GM23338 (cell line): Measurements from ENCODE around the gene MUCL3. TPM values are rescaled to one million over a fixed set of nuclear protein-coding genes. Genes with fewer than 3 reads are reported as not detected.

ENCODE experiments used
- ATAC-seq: fragments of 200-7000 bp; cut with Tn5 transposase; 3 replicates; pipeline ENCODE4 v1.9.1; 2020
- DNase-seq: peaks from one replicate; pipeline ENCODE4 v3.0.0-alpha.2; 2015; ENCODE audit warnings: low spot score
- H2AFZ ChIP-seq: fragments of 200-600 bp; sonication (generic); 2 replicates; pipeline ENCODE4 v1.8.0; 2016; ENCODE audit warnings: antibody characterized with exemption, mild to moderate bottlenecking, moderate library complexity
- H3F3A ChIP-seq: fragments of 200-600 bp; sonication (generic); replicated peaks from 2 replicates; pipeline ENCODE4 v1.8.0; 2017; ENCODE audit warnings: antibody characterized with exemption, mixed run types, low read depth
- H3K27ac ChIP-seq: fragments of 200-600 bp; sonication (generic); 2 replicates; pipeline ENCODE4 v1.6.1; 2016; ENCODE audit warnings: low read depth
- H3K27me3 ChIP-seq: fragments of 200-600 bp; sonication (generic); 2 replicates; pipeline ENCODE4 v1.8.0; 2016; ENCODE audit warnings: mild to moderate bottlenecking, mixed run types, moderate library complexity; ENCODE audit not compliant: insufficient read depth
- H3K36me3 ChIP-seq: fragments of 200-600 bp; sonication (generic); 2 replicates; pipeline ENCODE4 v1.8.0; 2016; ENCODE audit warnings: mild to moderate bottlenecking; ENCODE audit not compliant: insufficient read depth
- H3K4me1 ChIP-seq: fragments of 200-600 bp; sonication (generic); 2 replicates; pipeline ENCODE4 v1.8.0; 2016; ENCODE audit warnings: mild to moderate bottlenecking, moderate library complexity; ENCODE audit not compliant: insufficient read depth
- H3K4me2 ChIP-seq: fragments of 200-600 bp; sonication (generic); 2 replicates; pipeline ENCODE4 v1.7.1; 2017; ENCODE audit warnings: mixed run types
- H3K4me3 ChIP-seq: fragments of 200-600 bp; sonication (generic); 2 replicates; pipeline ENCODE4 v1.6.1; 2016; ENCODE audit warnings: mixed run types
- H3K79me2 ChIP-seq: fragments of 200-600 bp; sonication (generic); replicated peaks from 2 replicates; pipeline ENCODE4 v1.8.0; 2017; ENCODE audit warnings: mild to moderate bottlenecking; ENCODE audit not compliant: insufficient read depth
- H3K9me2 ChIP-seq: fragments of 200-600 bp; sonication (generic); 2 replicates; pipeline ENCODE4 v1.8.0; 2017; ENCODE audit not compliant: insufficient read depth
- H4K20me1 ChIP-seq: fragments of 200-600 bp; sonication (generic); replicated peaks from 2 replicates; pipeline ENCODE4 v1.8.0; 2017; ENCODE audit warnings: mild to moderate bottlenecking; ENCODE audit not compliant: insufficient read depth
- H3K27ac Mint-ChIP-seq: 2 replicates; pipeline ENCODE4 v1.8.0; 2020; ENCODE audit warnings: inconsistent platforms, mild to moderate bottlenecking, moderate library complexity, mixed read lengths
- H3K27me3 Mint-ChIP-seq: 3 replicates; pipeline ENCODE4 v1.8.0; 2022; ENCODE audit warnings: low read depth, mild to moderate bottlenecking, moderate library complexity, mixed read lengths, inconsistent platforms; ENCODE audit not compliant: insufficient read depth, poor library complexity
- H3K36me3 Mint-ChIP-seq: 3 replicates; pipeline ENCODE4 v1.8.0; 2021; ENCODE audit warnings: low read depth, mild to moderate bottlenecking, inconsistent platforms, moderate library complexity, mixed read lengths
- H3K4me1 Mint-ChIP-seq: 3 replicates; pipeline ENCODE4 v1.8.0; 2020; ENCODE audit warnings: mild to moderate bottlenecking, inconsistent platforms, mixed read lengths
- H3K4me3 Mint-ChIP-seq: 3 replicates; pipeline ENCODE4 v1.8.0; 2021; ENCODE audit warnings: moderate library complexity, mild to moderate bottlenecking, inconsistent platforms, mixed read lengths
- H3K9me3 Mint-ChIP-seq: 3 replicates; pipeline ENCODE4 v1.8.0; 2020; ENCODE audit warnings: moderate library complexity, mild to moderate bottlenecking, inconsistent platforms, mixed read lengths
- EZH2 ChIP-seq: fragments of 200-600 bp; sonication (generic); IDR thresholded peaks from one replicate; pipeline ENCODE4 v1.8.0; 2017; ENCODE audit warnings: antibody characterized with exemption, mild to moderate bottlenecking, low read depth; ENCODE audit not compliant: unreplicated experiment
- POLR2AphosphoS5 ChIP-seq: IDR thresholded peaks from 2 replicates; pipeline ENCODE4 v1.6.1; 2016; ENCODE audit warnings: antibody characterized with exemption, low read depth
- REST ChIP-seq: IDR thresholded peaks from one replicate; pipeline ENCODE4 v1.6.1; 2018; ENCODE audit warnings: antibody characterized with exemption; ENCODE audit not compliant: unreplicated experiment
- STAT1 ChIP-seq: IDR thresholded peaks from one replicate; pipeline ENCODE4 v1.6.1; 2016; ENCODE audit warnings: antibody characterized with exemption; ENCODE audit not compliant: unreplicated experiment
- polyA plus RNA-seq: library from polyadenylated mRNA; unstranded; fragments of >200 nt; fragmentation: Nextera tagmentation; extraction: Ambion mirVana; gene quantifications from 2 replicates; pipeline ENCODE4 v1.2.1, GENCODE V29; 2016
- total RNA-seq: library from RNA; depleted of rRNA; stranded (reverse); fragments of >200 nt; shearing (Covaris generic); gene quantifications from 2 replicates; pipeline ENCODE4 v1.2.3, GENCODE V29; 2014

MUCL3 gene
- total and polyA plus RNA-seq, 2 experiments from 2014 or later: 0.32 TPM; not detected in 1

GRCh38 chr6:30912746-30913520, 27.8 kb upstream of the MUCL3 start:
- Mint-ChIP-seq H3K27me3 (peaks cover 20% of the 10 kb centered on the region), H3K36me3 (peaks cover 58% of the 10 kb centered on the region)

GRCh38 chr6:30913721-30914075, 27.1 kb upstream of the MUCL3 start:
- Mint-ChIP-seq H3K36me3 (peaks cover 59% of the 10 kb centered on the region), H3K4me3 (peak overlapping the region; percentile 89), H3K27me3 (peaks cover 18% of the 10 kb centered on the region), H3K27ac (no peak overlapping the region), H3K4me1 (peaks cover 20% of the 10 kb centered on the region), H3K9me3 (no peaks in the 10 kb centered on the region)
- 0 out of 2 replicates have a peak, but pooled peaks cover 17% of the 10 kb centered on the region for H3F3A ChIP-seq
- ATAC-seq: peak; percentile 61
- H4K20me1 ChIP-seq: no peaks in the 10 kb centered on the region
- no peaks in the 10 kb centered on the region for H3K27me3 ChIP-seq
- peak overlapping the region; percentile 59; the same call in 1 of the 2 replicates for H3K27ac ChIP-seq
- H3K36me3 ChIP-seq: peaks cover 7% of the 10 kb centered on the region; the same call in 1 of the 2 replicates
- H3K4me2 ChIP-seq: peak overlapping the region; percentile 97
- peak; percentile 73 for DNase-seq
- H3K4me3 ChIP-seq: peak overlapping the region; percentile 84
- H3K9me2 ChIP-seq: no peaks in the 10 kb centered on the region
- H2AFZ ChIP-seq: peak overlapping the region; percentile 93
- peaks cover 4% of the 10 kb centered on the region for H3K79me2 ChIP-seq
- TF ChIP-seq EZH2 (no peak), REST (no peak), STAT1 (no peak)
- H3K4me1 ChIP-seq: peaks cover 8% of the 10 kb centered on the region; the same call in 1 of the 2 replicates

More at GRCh38 chr6:30912746-30913520, 27.8 kb upstream of the MUCL3 start:
- H3K9me3 Mint-ChIP-seq: no peaks in the 10 kb centered on the region
- Histone ChIP-seq H4K20me1 (no peaks in the 10 kb centered on the region; the same call in 1 of the 2 replicates), H3K4me3 (peak overlapping the region; percentile 84), H2AFZ (no peak overlapping the region; the same call in 1 of the 2 replicates), H3K27ac (peak overlapping the region; percentile 59; the same call in 1 of the 2 replicates), H3K79me2 (peaks cover 10% of the 10 kb centered on the region), H3K27me3 (no peaks in the 10 kb centered on the region), H3K4me1 (peaks cover 8% of the 10 kb centered on the region; the same call in 1 of the 2 replicates), H3F3A (0 out of 2 replicates have a peak, but pooled peaks cover 17% of the 10 kb centered on the region), H3K4me2 (peak overlapping the region; percentile 97), H3K9me2 (no peaks in the 10 kb centered on the region), H3K36me3 (peaks cover 7% of the 10 kb centered on the region; the same call in 1 of the 2 replicates)
- no peak overlapping the region for H3K27ac Mint-ChIP-seq
- ATAC-seq (no peak), DNase-seq (no peak)
- peak overlapping the region; percentile 89 for H3K4me3 Mint-ChIP-seq
- 0 out of 2 replicates have a peak, but pooled peaks have one; percentile 29 for TF ChIP-seq POLR2AphosphoS5
- no peak for TF ChIP-seq STAT1
- peaks cover 24% of the 10 kb centered on the region for H3K4me1 Mint-ChIP-seq
